GM19240 (cell line): ENCODE results near the gene NUBP1.
A peak's percentile ranks its signal among the peaks of the same experiment; 100 is the strongest.
"Not testable (repeated sequence)": the region's sequence is repeated elsewhere in the genome, so short reads cannot be mapped to it uniquely, and the experiment has no call there.

Source experiments
- DNase-seq: peaks from one replicate; pipeline ENCODE4 v3.0.0; 2011; ENCODE audit warnings: low spot score; ENCODE audit not compliant: insufficient read length

The NUBP1 gene

DNA sequence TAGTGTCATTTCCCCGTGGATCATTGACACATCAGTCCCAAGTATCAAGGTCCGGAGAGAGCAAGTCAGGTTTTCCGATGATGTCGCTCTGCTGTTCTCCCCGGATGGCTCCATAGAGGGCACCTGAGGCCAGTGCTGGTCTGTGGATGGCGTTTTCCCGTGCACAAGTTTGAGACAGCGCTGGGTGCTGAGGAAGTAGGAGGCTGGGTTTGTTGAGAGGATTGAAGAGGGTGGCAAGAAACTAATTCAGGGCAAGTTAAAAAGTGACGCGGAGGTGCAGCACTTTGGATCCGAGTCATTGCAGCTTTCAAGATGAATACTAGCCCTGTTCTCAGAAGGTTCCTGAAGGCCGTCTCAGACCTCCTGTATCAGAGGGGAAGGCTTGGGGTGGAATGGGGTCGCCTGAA, 7.7 kb downstream of the NUBP1 start:
- no peak for DNase-seq

- peak; percentile 16 for DNase-seq
Observed at GRCh38 chr16:10752843-10753523, 9.3 kb downstream of the NUBP1 start.

GRCh38 chr16:10753670-10754069, 10.0 kb downstream of the NUBP1 start:
- no peak for DNase-seq

- DNase-seq, result no peak
Observed at GRCh38 chr16:10754941-10755340, 11.3 kb downstream of the NUBP1 start.

DNA sequence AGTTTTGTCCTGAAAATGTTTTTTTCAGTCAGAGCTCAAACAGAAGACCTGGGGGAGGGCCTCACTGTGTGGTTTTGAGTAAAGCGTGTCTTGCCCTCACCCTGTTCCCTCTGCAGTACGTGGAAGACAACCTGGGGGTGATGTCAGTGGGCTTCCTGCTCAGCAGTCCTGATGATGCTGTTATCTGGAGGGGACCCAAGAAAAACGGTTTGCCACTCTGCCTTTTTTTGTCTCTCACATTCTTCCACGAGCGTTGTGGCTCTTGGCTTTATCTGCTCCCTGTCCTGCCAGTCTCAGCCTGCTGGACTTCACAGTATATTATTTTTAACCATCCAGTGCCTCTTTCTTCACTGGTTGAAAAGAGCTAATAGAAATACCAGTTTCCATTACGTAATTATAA, 12.9 kb downstream of the NUBP1 start:
- no peak for DNase-seq

GRCh38 chr16:10760858-10761257, 17.2 kb downstream of the NUBP1 start:
- no peak for DNase-seq

DNA sequence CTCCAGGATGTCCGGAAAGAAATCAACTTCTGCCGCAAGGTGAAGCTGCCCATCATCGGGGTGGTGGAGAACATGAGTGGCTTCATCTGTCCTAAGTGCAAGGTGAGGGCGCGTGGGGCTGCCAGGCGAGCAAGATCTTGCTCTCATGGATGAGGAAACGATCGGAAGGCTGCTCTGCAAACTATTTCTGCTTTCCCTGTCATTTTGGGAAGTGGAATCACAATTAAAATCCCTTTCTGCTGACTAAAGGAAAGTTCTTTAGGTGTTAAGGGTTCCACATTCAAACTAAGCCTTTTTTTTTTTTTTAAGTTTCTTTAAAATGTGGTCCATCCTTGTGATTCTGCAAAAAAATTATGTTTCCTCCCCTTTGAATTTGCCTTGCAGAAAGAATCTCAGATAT, 17.7 kb downstream of the NUBP1 start:
- DNase-seq, result no peak

DNA sequence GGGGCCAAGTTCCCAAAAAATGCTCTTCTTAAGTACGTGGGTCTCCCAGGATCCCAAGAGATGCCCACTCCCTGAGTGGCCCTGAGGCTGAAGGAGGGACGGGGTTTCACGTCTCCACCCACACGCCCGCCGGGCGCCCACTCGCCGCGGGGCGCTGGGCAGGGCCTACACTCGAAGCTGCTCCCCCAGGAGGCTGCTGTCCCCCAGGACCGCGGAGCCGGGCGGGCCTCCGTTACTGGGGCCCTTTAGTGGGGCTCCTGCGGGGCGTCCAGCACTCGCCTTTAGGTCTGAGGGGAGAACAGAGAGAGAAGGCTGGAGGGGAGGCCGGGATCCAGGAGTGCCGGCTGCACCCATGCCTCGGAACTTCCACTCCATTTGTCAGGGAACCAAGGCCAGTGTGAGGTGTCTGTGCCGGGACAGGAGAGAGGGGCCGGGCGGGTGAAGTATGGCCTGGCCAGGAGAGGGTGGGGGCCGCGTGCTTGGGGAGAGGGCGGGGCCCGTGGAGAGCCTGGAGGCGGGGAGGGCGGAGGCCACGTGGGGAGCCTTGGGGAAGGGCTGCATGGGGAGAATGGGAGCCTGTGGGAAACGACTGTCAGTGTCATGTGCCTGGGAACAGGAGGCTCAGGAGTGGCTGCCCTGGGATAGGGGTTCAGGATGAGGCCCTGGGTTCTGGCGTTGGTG, 18.8 kb downstream of the NUBP1 start:
- DNase-seq, result no peak

DNA sequence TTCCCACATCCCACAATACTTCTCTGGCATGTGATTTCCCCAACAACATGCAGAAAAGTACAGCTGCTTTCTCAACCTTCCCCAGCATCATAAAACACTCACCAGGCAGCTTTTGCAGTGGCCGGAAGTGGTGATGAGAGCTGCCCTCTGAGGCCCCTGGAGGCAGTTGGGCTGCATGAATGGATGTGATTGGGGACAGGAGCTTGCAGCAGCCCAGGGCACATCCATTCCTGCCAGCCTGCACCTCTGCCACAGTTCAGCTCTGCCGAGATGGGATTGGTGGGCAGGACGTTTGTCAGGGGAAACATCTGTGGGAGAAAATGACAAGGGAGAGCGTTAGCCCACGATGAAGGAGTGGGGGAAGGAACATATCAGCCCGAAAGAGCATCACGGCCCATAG, 19.8 kb downstream of the NUBP1 start:
- DNase-seq, result no peak

DNA sequence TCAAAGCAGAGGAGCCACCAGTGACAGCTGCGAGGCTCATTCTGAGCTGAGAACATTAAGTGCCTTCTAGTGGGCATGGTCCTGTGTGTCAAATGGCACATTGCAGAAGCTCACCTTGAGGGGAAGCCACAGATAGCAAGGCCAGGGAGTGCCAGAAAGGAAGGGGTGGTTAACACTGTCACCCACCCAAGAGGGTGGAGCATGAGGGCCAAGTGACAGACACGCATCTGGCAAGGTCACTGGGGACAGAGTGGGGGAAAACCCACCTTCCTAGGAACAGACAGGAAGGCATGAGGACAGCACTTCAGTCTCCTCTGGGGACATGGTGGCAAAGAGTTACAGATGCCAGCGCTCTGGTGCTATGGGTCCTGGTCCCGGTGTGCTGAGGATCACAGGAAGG, 22.1 kb downstream of the NUBP1 start:
- peak; percentile 52 for DNase-seq

- no peak for DNase-seq
Observed at GRCh38 chr16:10767127-10767526, 23.5 kb downstream of the NUBP1 start.

GRCh38 chr16:10769381-10769780, 25.7 kb downstream of the NUBP1 start:
- no peak for DNase-seq

DNA sequence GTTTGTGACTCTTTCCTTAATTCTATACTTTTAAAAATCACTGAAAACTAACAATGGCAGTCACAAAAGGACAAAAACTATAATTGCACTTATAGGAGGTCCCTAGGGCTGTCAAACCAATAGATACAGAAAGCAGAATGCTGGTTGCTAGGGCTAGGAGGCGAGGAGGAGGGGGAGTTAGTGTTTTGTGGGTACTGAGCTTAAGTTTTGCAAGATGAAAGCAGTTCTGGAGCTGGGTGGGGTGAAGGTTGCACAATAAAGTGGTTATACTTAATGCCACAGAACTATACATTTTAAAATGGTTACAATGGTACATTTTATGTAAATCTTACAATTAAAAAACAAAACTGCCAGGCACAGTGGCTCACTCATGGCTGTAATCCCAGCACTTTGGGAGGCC, 27.3 kb downstream of the NUBP1 start:
- DNase-seq, result no peak

GRCh38 chr16:10776280-10776679, 32.6 kb downstream of the NUBP1 start:
- peak; percentile 45 for DNase-seq

DNA sequence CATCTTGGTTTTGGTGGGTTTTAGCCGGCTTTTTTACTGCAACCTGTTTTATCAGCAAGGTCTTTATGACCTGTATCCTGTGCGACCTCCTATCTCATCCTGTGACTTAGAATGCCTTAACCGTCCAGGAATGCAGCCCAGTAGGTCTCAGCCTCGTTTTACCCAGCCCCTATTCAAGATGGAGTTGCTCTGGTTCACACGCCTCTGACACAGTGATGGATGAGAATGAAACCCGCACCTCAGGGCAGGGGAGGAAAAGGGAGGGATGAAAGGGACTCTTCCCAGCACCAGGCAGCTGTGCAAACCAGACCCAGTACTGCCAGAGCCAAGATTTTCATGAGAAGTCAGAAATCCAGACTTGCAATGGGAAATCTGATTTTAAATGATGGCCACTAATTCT, 33.3 kb downstream of the NUBP1 start:
- not testable (repeated sequence) for DNase-seq

DNA sequence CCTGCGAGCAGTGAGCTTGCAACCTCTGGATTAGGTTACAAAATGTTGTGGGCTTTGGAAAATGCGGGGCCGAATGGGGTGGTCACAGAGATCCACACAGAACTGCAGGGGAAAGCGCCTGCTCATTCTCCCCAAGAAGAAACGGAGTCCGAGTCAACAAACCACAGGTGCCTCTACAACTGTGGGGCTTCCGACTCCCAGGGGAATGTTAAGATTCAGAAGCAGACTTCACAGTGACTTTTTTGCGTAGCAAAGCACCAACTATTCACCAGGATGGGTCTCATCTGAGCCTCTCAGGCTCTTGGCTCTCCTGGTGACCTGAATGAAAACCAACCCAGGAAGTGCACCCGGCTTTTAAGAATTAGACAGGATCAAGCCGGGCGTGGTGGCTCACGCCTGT, 33.7 kb downstream of the NUBP1 start:
- no peak for DNase-seq

DNA sequence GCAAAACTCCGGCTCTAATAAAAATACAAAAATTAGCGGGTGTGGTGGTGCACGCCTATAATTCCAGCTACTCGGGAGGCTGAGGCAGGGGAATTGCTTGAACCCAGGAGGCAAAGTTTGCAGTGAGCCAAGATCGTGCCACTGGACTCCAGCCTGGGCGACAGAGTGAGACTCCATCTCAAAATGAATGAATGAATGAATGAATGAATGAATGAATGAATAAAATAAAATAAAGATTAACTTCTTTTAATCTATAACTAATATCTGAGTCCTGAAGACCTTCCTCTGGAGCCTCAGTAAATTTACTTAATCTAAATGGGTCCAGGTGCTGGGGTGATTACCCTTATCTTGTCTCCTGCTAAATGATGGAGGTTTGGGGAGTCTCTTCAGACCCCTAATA, 36.3 kb downstream of the NUBP1 start:
- not testable (repeated sequence) for DNase-seq

GRCh38 chr16:10780628-10781027, 37.0 kb downstream of the NUBP1 start:
- no peak for DNase-seq

GRCh38 chr16:10782628-10783027, 39.0 kb downstream of the NUBP1 start:
- DNase-seq, result no peak

- no peak for DNase-seq
Observed at GRCh38 chr16:10787304-10787703, 43.7 kb downstream of the NUBP1 start.

DNA sequence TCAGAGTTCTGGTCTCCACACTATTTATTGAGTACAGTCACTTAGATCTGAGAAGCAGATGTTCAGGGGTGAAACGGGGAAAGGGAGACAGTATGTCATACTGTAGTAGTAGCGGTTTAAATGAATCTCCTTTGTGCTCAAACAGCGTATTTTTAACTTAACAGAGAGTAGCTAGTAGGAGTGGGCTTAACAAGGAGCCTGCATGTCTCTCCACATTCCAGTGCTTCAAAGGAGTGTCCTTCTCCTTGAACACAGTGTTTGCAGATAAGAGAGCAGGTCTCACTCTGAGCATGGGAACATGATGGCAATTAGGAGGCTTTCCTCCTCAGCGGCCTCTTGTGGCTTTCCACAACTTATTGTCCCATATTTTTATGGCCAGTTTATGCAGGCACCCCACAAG, 45.0 kb downstream of the NUBP1 start:
- DNase-seq, result not testable (repeated sequence)

- peak; percentile 25 for DNase-seq
Observed at GRCh38 chr16:10791048-10791447, 47.4 kb downstream of the NUBP1 start.

- no peak for DNase-seq
Observed at GRCh38 chr16:10799736-10800135, 56.1 kb downstream of the NUBP1 start.
